Panc1 (cell line): ENCODE measurements around the gene STX1A. TPM values are rescaled to one million over a fixed set of nuclear protein-coding genes. Genes with fewer than 3 reads are reported as not detected.
"Not testable (repeated sequence)": the region's sequence is repeated elsewhere in the genome, so short reads cannot be mapped to it uniquely, and the experiment has no call there.

Experiments
- ATAC-seq: fragments of 200-7000 bp; cut with Tn5 transposase; 2 replicates; pipeline ENCODE4 v1.9.1; 2020; ENCODE audit warnings: mild to moderate bottlenecking, moderate library complexity
- BruUV-seq: library from RNA; stranded (reverse); fragments of 400-500 nt; replicated peaks from 2 replicates; lab custom pipeline; 2021; lab: Mats Ljungman, UMichigan
- CTCF ChIA-PET: fragments of 300-600 bp; sonication (Branson Sonifier 250); formaldehyde crosslinking; loops from one replicate; lab custom pipeline; 2022; ENCODE audit warnings: antibody characterized with exemption; lab: Charles Lee
- POLR2A ChIA-PET: fragments of 300-600 bp; sonication (Branson Sonifier 250); formaldehyde crosslinking; loops from one replicate; lab custom pipeline; 2022; ENCODE audit warnings: antibody characterized with exemption; lab: Charles Lee
- DNase-seq: peaks from one replicate; pipeline ENCODE4 v3.0.0-alpha.2; 2010; ENCODE audit warnings: low read depth, low spot score
- H3K27ac ChIP-seq: 2 replicates; pipeline ENCODE4 v1.5.1; 2011; ENCODE audit warnings: mild to moderate bottlenecking, low read length, inconsistent platforms
- H3K27me3 ChIP-seq: fragments of 200-500 bp; sonication (Bioruptor generic); 2 replicates; pipeline ENCODE4 v1.6.0; 2014; ENCODE audit warnings: low read length, inconsistent platforms; ENCODE audit not compliant: control insufficient read depth, insufficient read depth
- H3K36me3 ChIP-seq: fragments of 200-500 bp; sonication (Bioruptor generic); 2 replicates; pipeline ENCODE4 v1.5.1; 2014; ENCODE audit warnings: inconsistent platforms, mild to moderate bottlenecking, low read length, moderate library complexity; ENCODE audit not compliant: control insufficient read depth, insufficient read depth
- H3K4me1 ChIP-seq: 2 replicates; pipeline ENCODE4 v1.5.1; 2011; ENCODE audit warnings: inconsistent platforms, mild to moderate bottlenecking, low read length, moderate library complexity; ENCODE audit not compliant: control insufficient read depth, insufficient read depth
- H3K4me3 ChIP-seq, 2 experiments: 2 replicates each; pipeline ENCODE4 v1.5.1; 2011 to 2012; ENCODE audit warnings: low read depth in 2 of 2, low read length in 2 of 2, mild to moderate bottlenecking in 2 of 2, inconsistent platforms in 1 of 2, moderate library complexity in 1 of 2
- H3K9me3 ChIP-seq: fragments of 200-500 bp; sonication (Bioruptor generic); 2 replicates; pipeline ENCODE4 v1.5.1; 2014; ENCODE audit warnings: low read depth, mild to moderate bottlenecking, inconsistent platforms, low read length, moderate library complexity; ENCODE audit not compliant: control insufficient read depth, insufficient read depth
- POLR2AphosphoS5 ChIP-seq: IDR thresholded peaks from 2 replicates; pipeline ENCODE4 v1.6.1; 2012; ENCODE audit warnings: mild to moderate bottlenecking, low read depth, low read length, moderate library complexity
- SIN3A ChIP-seq: IDR thresholded peaks from 2 replicates; pipeline ENCODE4 v1.6.1; 2012; ENCODE audit warnings: low read depth, mild to moderate bottlenecking, low read length, moderate library complexity, borderline replicate concordance; ENCODE audit not compliant: insufficient read depth
- TCF7L2 ChIP-seq: IDR thresholded peaks from 2 replicates; pipeline ENCODE4 v1.6.1; 2011; ENCODE audit warnings: mild to moderate bottlenecking, low read depth, low read length, inconsistent platforms
- in situ Hi-C: cut with HindIII; loops from 2 replicates; pipeline ENCODE4 v1.10.0; 2016; ENCODE audit warnings: low sequenced_read_pairs, low pct_unique_long_range_greater_than_20kb
- intact Hi-C: fragments of 100-400 bp; cut with micrococcal nuclease; formaldehyde crosslinking; loops from one replicate; pipeline ENCODE4 v1.10.0; 2022; ENCODE audit not compliant: unreplicated experiment
- total RNA-seq: library from RNA; stranded (reverse); gene quantifications from one replicate; pipeline ENCODE4 v1.2.1, GENCODE V29; 2021; ENCODE audit not compliant: unreplicated experiment
- TF ChIP-seq, protein P1 (sequence below): fragments of 450-650 bp; IDR thresholded peaks from 2 replicates; pipeline ENCODE4 v1.5.1; 2017; ENCODE audit warnings: mild to moderate bottlenecking
- TF ChIP-seq, protein P2 (sequence below), 2 experiments: IDR thresholded peaks; 2 replicates each; pipeline ENCODE4 v1.6.1; 2011 to 2012; ENCODE audit warnings: low read depth in 2 of 2, control low read depth in 1 of 2, low read length in 1 of 2, mild to moderate bottlenecking in 1 of 2, moderate library complexity in 1 of 2; ENCODE audit not compliant: insufficient read depth in 1 of 2

Gene STX1A
- total RNA-seq, 1 experiment from 2014 or later, result 80.9 TPM

DNA sequence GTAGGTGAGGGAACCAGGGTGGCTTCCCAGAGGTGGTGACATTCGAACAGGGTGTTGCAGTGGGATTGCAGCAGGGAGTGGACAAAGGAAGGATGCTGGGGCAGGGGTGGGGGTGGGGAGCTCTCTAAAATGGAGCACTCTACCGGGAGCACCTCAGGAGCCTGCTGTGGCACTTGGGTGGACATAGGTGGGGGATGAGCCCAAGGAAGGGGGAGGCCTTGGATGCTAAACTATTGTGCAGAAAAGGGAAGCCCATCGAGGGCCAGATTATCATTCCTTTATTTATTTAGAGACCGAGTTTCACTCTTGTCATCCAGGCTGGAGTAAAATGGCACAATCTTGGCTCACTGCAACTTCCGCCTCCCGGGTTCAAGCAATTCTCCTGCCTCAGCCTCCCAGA is 3.3 kb upstream of the STX1A start:
- no peaks in the 10 kb centered on the region for H3K9me3 ChIP-seq
- no TSS peak for BruUV-seq
- POLR2A ChIA-PET, result no interaction called here
- intact Hi-C loops (no loop called here), in situ Hi-C loops (no loop called here)
- H3K4me1 ChIP-seq, result peaks cover 31% of the 10 kb centered on the region
- no peak for DNase-seq
- no peak for ATAC-seq
- no peak overlapping the region for H3K4me3 ChIP-seq
- no peak overlapping the region for H3K27ac ChIP-seq
- H3K27me3 ChIP-seq, result no peaks in the 10 kb centered on the region
- TF ChIP-seq SIN3A (no peak), TCF7L2 (no peak), POLR2AphosphoS5 (no peak)
- TF ChIP-seq, protein P1, sequence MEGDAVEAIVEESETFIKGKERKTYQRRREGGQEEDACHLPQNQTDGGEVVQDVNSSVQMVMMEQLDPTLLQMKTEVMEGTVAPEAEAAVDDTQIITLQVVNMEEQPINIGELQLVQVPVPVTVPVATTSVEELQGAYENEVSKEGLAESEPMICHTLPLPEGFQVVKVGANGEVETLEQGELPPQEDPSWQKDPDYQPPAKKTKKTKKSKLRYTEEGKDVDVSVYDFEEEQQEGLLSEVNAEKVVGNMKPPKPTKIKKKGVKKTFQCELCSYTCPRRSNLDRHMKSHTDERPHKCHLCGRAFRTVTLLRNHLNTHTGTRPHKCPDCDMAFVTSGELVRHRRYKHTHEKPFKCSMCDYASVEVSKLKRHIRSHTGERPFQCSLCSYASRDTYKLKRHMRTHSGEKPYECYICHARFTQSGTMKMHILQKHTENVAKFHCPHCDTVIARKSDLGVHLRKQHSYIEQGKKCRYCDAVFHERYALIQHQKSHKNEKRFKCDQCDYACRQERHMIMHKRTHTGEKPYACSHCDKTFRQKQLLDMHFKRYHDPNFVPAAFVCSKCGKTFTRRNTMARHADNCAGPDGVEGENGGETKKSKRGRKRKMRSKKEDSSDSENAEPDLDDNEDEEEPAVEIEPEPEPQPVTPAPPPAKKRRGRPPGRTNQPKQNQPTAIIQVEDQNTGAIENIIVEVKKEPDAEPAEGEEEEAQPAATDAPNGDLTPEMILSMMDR, result no peak
- TF ChIP-seq, protein P2, sequence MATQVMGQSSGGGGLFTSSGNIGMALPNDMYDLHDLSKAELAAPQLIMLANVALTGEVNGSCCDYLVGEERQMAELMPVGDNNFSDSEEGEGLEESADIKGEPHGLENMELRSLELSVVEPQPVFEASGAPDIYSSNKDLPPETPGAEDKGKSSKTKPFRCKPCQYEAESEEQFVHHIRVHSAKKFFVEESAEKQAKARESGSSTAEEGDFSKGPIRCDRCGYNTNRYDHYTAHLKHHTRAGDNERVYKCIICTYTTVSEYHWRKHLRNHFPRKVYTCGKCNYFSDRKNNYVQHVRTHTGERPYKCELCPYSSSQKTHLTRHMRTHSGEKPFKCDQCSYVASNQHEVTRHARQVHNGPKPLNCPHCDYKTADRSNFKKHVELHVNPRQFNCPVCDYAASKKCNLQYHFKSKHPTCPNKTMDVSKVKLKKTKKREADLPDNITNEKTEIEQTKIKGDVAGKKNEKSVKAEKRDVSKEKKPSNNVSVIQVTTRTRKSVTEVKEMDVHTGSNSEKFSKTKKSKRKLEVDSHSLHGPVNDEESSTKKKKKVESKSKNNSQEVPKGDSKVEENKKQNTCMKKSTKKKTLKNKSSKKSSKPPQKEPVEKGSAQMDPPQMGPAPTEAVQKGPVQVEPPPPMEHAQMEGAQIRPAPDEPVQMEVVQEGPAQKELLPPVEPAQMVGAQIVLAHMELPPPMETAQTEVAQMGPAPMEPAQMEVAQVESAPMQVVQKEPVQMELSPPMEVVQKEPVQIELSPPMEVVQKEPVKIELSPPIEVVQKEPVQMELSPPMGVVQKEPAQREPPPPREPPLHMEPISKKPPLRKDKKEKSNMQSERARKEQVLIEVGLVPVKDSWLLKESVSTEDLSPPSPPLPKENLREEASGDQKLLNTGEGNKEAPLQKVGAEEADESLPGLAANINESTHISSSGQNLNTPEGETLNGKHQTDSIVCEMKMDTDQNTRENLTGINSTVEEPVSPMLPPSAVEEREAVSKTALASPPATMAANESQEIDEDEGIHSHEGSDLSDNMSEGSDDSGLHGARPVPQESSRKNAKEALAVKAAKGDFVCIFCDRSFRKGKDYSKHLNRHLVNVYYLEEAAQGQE (IDR thresholded peaks at IDR 0.05; ENCODE audit: insufficient read depth in 1 of 2, low read depth in 2 of 2, low read length in 1 of 2), result no peak
- no peaks in the 10 kb centered on the region for H3K36me3 ChIP-seq
- CTCF ChIA-PET, result no interaction called here

DNA sequence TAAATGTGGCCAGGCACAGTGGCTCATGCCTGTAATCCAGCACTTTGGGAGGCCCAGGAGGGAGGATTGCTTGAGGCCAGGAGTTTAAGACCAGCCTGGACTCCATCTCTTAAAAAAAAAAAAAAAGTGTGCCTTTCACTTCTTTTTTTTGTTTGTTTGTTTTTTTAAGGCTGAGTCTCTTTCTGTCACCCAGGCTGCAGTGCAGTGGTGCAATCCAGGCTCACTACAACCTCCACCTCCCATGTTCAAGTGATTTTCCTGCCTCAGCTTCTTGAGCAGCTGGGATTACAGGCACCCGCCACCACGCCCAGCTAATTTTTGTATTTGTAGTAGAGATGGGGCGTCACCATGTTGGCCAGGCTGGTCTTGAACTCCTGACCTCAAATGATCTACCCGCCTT is 2.7 kb upstream of the STX1A start:
- POLR2A ChIA-PET, result not testable (repeated sequence)
- H3K27ac ChIP-seq, result peak overlapping the region; percentile 74
- CTCF ChIA-PET, result interaction anchor here (0.7 kb wide), 1 partner anchor 106 kb away, joined by 4 read pairs; no protein-coding TSS in a partner anchor

DNA sequence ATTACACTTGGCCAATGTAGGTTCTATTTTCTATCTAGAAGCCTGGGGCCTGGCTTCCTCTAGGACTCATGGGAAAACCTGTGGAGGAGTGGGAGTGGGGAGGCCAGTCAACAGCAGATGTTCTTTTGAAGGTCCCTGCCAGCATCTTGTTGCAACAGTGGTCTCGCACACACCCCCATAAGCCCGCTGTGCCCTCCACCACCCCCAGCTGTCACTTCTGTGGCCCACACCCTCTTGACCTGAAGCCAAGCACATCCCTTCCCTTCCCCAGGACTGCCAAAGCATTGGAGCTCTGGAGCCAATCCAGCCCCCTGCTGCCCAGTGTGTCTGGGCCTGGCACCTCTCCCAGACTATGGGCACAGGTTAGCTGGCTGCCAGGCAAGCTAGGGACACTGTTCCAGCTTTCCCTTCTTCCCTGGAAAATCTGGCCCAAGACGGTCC is 1.9 kb upstream of the STX1A start:
- Histone ChIP-seq H3K36me3 (no peaks in the 10 kb centered on the region), H3K27ac (peak overlapping the region; percentile 74), H3K4me1 (peaks cover 41% of the 10 kb centered on the region), H3K27me3 (no peaks in the 10 kb centered on the region), H3K9me3 (no peaks in the 10 kb centered on the region), H3K4me3 (no peak overlapping the region)
- ChIA-PET CTCF (interaction anchor here (0.7 kb wide), 1 partner anchor 105 kb away, joined by 4 read pairs; no protein-coding TSS in a partner anchor), POLR2A (no interaction called here)
- ATAC-seq (peak; percentile 20; the same call in 1 of the 2 replicates), DNase-seq (no peak)
- TF ChIP-seq POLR2AphosphoS5 (no peak), TCF7L2 (no peak; the same call in 1 of the 2 replicates), SIN3A (no peak)
- TF ChIP-seq, protein P2 (IDR thresholded peaks at IDR 0.05; ENCODE audit: insufficient read depth in 1 of 2, low read depth in 2 of 2, low read length in 1 of 2), result no peak
- TF ChIP-seq, protein P1, result no peak
- intact Hi-C loops (no loop called here), in situ Hi-C loops (no loop called here)
- no TSS peak for BruUV-seq

More for the DNA sequence above, 2.7 kb upstream of the STX1A start:
- H3K4me3 ChIP-seq, BruUV-seq, H3K9me3 ChIP-seq, H3K36me3 ChIP-seq, DNase-seq, intact Hi-C loops, H3K27me3 ChIP-seq, in situ Hi-C loops, ATAC-seq: not testable (repeated sequence)
- H3K4me1 ChIP-seq, result peaks cover 35% of the 10 kb centered on the region

DNA sequence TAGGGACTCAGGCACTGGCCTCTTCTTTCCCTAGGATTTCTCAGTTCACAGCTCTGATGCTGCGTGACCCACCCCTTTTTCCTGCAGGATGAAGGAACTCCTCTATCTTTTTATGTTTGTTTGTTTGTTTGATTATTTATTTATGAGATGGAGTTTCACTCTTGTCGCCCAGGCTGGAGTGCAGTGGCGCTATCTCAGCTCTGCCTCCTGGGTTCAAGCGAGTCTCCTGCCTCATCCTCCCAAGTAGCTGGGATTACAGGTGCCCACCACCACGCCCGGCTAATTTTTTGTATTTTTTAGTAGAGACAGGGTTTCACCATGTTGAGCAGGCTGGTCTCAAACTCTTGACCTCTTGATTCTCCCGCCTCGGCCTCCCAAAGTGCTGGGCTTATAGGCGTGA is 974 bp upstream of the STX1A start:
- POLR2A ChIA-PET, ATAC-seq, in situ Hi-C loops: not testable (repeated sequence)

More for the DNA sequence above, 974 bp upstream of the STX1A start:
- H3K36me3 ChIP-seq, DNase-seq, H3K27me3 ChIP-seq, BruUV-seq, H3K9me3 ChIP-seq, intact Hi-C loops, H3K4me3 ChIP-seq: not testable (repeated sequence)
- CTCF ChIA-PET, result interaction anchor here (0.6 kb wide), 2 partner anchors 104 to 142 kb away, joined by 7 to 12 read pairs; no protein-coding TSS in a partner anchor
- Histone ChIP-seq H3K4me1 (peaks cover 51% of the 10 kb centered on the region), H3K27ac (peak overlapping the region; percentile 88)
